ENCODE data around the gene FAM120B.

The FAM120B gene

GRCh38 chr6:170420791-170421776 is 114.5 kb downstream of the FAM120B start:
- DNase-seq (ENCODE audit: low spot score): no peak

- DNase-seq (ENCODE audit: low spot score): no peak
Observed at GRCh38 chr6:170421921-170422320, 115.4 kb downstream of the FAM120B start.

- DNase-seq (ENCODE audit: low spot score): no peak
Observed at GRCh38 chr6:170423030-170423429, 116.5 kb downstream of the FAM120B start.

- DNase-seq (ENCODE audit: low spot score): no peak
Observed at GRCh38 chr6:170423814-170424603, 117.5 kb downstream of the FAM120B start.

GRCh38 chr6:170424604-170425126 is 118.1 kb downstream of the FAM120B start:
- no peak for DNase-seq (ENCODE audit: low spot score)

GRCh38 chr6:170429450-170429849 is 122.9 kb downstream of the FAM120B start:
- no peak for DNase-seq (ENCODE audit: low spot score)

GRCh38 chr6:170433163-170434116 is 126.9 kb downstream of the FAM120B start:
- no peak for DNase-seq (ENCODE audit: low spot score)

GRCh38 chr6:170434117-170434820 is 127.7 kb downstream of the FAM120B start:
- DNase-seq (ENCODE audit: low spot score): no peak

GRCh38 chr6:170434821-170435155 is 128.2 kb downstream of the FAM120B start:
- no peak for DNase-seq (ENCODE audit: low spot score)

GRCh38 chr6:170435766-170436165 is 129.2 kb downstream of the FAM120B start:
- no peak for DNase-seq (ENCODE audit: low spot score)

- no peak for DNase-seq (ENCODE audit: low spot score)
Observed at GRCh38 chr6:170436209-170436809, 129.8 kb downstream of the FAM120B start.

GRCh38 chr6:170437719-170438401 is 131.3 kb downstream of the FAM120B start:
- DNase-seq (ENCODE audit: low spot score): no peak

GRCh38 chr6:170438402-170438753 is 131.8 kb downstream of the FAM120B start:
- DNase-seq (ENCODE audit: low spot score): peak; percentile 97

GRCh38 chr6:170438861-170439260 is 132.3 kb downstream of the FAM120B start:
- no peak for DNase-seq (ENCODE audit: low spot score)

- no peak for DNase-seq (ENCODE audit: low spot score)
Observed at GRCh38 chr6:170439366-170440361, 133.1 kb downstream of the FAM120B start.

- DNase-seq (ENCODE audit: low spot score): no peak
Observed at GRCh38 chr6:170440437-170440836, 133.9 kb downstream of the FAM120B start.

- no peak for DNase-seq (ENCODE audit: low spot score)
Observed at GRCh38 chr6:170441316-170441715, 134.8 kb downstream of the FAM120B start.

GRCh38 chr6:170442596-170442995 is 136.0 kb downstream of the FAM120B start:
- no peak for DNase-seq (ENCODE audit: low spot score)

- no peak for DNase-seq (ENCODE audit: low spot score)
Observed at GRCh38 chr6:170443151-170443662, 136.6 kb downstream of the FAM120B start.
